IPS-15b (cell line): ENCODE measurements around the gene LRP5.
A peak's percentile ranks its signal among the peaks of the same experiment; 100 is the strongest.

Experiments
- H3K27me3 ChIP-seq: one replicate; pipeline ENCODE4 v1.6.1; 2013; ENCODE audit warnings: low read length; ENCODE audit not compliant: control insufficient read depth, insufficient read depth
- H3K36me3 ChIP-seq: one replicate; pipeline ENCODE4 v1.6.1; 2013; ENCODE audit warnings: low read length; ENCODE audit not compliant: control insufficient read depth, insufficient read depth
- H3K4me1 ChIP-seq: one replicate; pipeline ENCODE4 v1.6.1; 2013; ENCODE audit warnings: mild to moderate bottlenecking, low read length; ENCODE audit not compliant: control insufficient read depth, insufficient read depth
- H3K4me3 ChIP-seq: one replicate; pipeline ENCODE4 v1.5.1; 2013; ENCODE audit warnings: low read depth, low read length
- H3K9ac ChIP-seq: one replicate; pipeline ENCODE4 v1.6.1; 2013; ENCODE audit warnings: low read depth, mild to moderate bottlenecking, low read length
- H3K9me3 ChIP-seq: one replicate; pipeline ENCODE4 v1.6.1; 2013; ENCODE audit warnings: mild to moderate bottlenecking, low read length; ENCODE audit not compliant: control insufficient read depth, insufficient read depth

LRP5 gene

GRCh38 chr11:68326334-68327215, 14.2 kb downstream of the LRP5 start:
- Histone ChIP-seq H3K9ac (no peak overlapping the region), H3K36me3 (no peaks in the 10 kb centered on the region), H3K27me3 (no peaks in the 10 kb centered on the region), H3K9me3 (no peaks in the 10 kb centered on the region), H3K4me1 (peaks cover 29% of the 10 kb centered on the region), H3K4me3 (no peak overlapping the region)

- H3K9ac ChIP-seq: no peak overlapping the region
- H3K9me3 ChIP-seq: no peaks in the 10 kb centered on the region
- no peaks in the 10 kb centered on the region for H3K27me3 ChIP-seq
- no peaks in the 10 kb centered on the region for H3K36me3 ChIP-seq
- H3K4me1 ChIP-seq: peaks cover 33% of the 10 kb centered on the region
- H3K4me3 ChIP-seq: no peak overlapping the region
Observed at GRCh38 chr11:68327586-68328370, 15.4 kb downstream of the LRP5 start.

- Histone ChIP-seq H3K9me3 (no peaks in the 10 kb centered on the region), H3K9ac (peak overlapping the region; percentile 13), H3K36me3 (no peaks in the 10 kb centered on the region), H3K4me1 (peaks cover 33% of the 10 kb centered on the region), H3K27me3 (no peaks in the 10 kb centered on the region), H3K4me3 (no peak overlapping the region)
Observed at GRCh38 chr11:68328374-68329091, 16.1 kb downstream of the LRP5 start.

- Histone ChIP-seq H3K4me1 (peaks cover 33% of the 10 kb centered on the region), H3K9me3 (no peaks in the 10 kb centered on the region), H3K27me3 (no peaks in the 10 kb centered on the region), H3K9ac (no peak overlapping the region), H3K4me3 (no peak overlapping the region), H3K36me3 (no peaks in the 10 kb centered on the region)
Observed at GRCh38 chr11:68329536-68329935, 17.1 kb downstream of the LRP5 start.

- H3K9ac ChIP-seq: peak overlapping the region; percentile 12
- H3K4me3 ChIP-seq: no peak overlapping the region
- no peaks in the 10 kb centered on the region for H3K36me3 ChIP-seq
- H3K4me1 ChIP-seq: peaks cover 33% of the 10 kb centered on the region
- H3K27me3 ChIP-seq: no peaks in the 10 kb centered on the region
- no peaks in the 10 kb centered on the region for H3K9me3 ChIP-seq
Observed at GRCh38 chr11:68329978-68330699, 17.7 kb downstream of the LRP5 start.

GRCh38 chr11:68330700-68331337, 18.4 kb downstream of the LRP5 start:
- Histone ChIP-seq H3K9ac (peak overlapping the region; percentile 12), H3K9me3 (no peaks in the 10 kb centered on the region), H3K4me1 (peaks cover 31% of the 10 kb centered on the region), H3K36me3 (no peaks in the 10 kb centered on the region), H3K27me3 (no peaks in the 10 kb centered on the region), H3K4me3 (no peak overlapping the region)

- Histone ChIP-seq H3K27me3 (no peaks in the 10 kb centered on the region), H3K4me3 (no peak overlapping the region), H3K4me1 (peaks cover 31% of the 10 kb centered on the region), H3K36me3 (no peaks in the 10 kb centered on the region), H3K9me3 (no peaks in the 10 kb centered on the region), H3K9ac (no peak overlapping the region)
Observed at GRCh38 chr11:68331338-68331947, 19.1 kb downstream of the LRP5 start.

- H3K36me3 ChIP-seq: no peaks in the 10 kb centered on the region
- peaks cover 31% of the 10 kb centered on the region for H3K4me1 ChIP-seq
- no peak overlapping the region for H3K9ac ChIP-seq
- no peaks in the 10 kb centered on the region for H3K27me3 ChIP-seq
- no peaks in the 10 kb centered on the region for H3K9me3 ChIP-seq
- no peak overlapping the region for H3K4me3 ChIP-seq
Observed at GRCh38 chr11:68332186-68332585, 19.8 kb downstream of the LRP5 start.

- Histone ChIP-seq H3K4me1 (peaks cover 24% of the 10 kb centered on the region), H3K9ac (no peak overlapping the region), H3K4me3 (no peak overlapping the region), H3K36me3 (no peaks in the 10 kb centered on the region), H3K9me3 (no peaks in the 10 kb centered on the region), H3K27me3 (no peaks in the 10 kb centered on the region)
Observed at GRCh38 chr11:68333173-68333572, 20.8 kb downstream of the LRP5 start.

GRCh38 chr11:68334923-68335322, 22.5 kb downstream of the LRP5 start:
- Histone ChIP-seq H3K9ac (no peak overlapping the region), H3K4me3 (no peak overlapping the region), H3K9me3 (no peaks in the 10 kb centered on the region), H3K36me3 (no peaks in the 10 kb centered on the region), H3K27me3 (no peaks in the 10 kb centered on the region), H3K4me1 (peaks cover 14% of the 10 kb centered on the region)
